ENCODE measurements around the gene KCNIP1. TPM values are rescaled to one million over a fixed set of nuclear protein-coding genes. Genes with fewer than 3 reads are reported as not detected.
A peak's percentile ranks its signal among the peaks of the same experiment; 100 is the strongest.

Gene KCNIP1
- total RNA-seq, 1 donor from 2014 or later, result not detected

DNA sequence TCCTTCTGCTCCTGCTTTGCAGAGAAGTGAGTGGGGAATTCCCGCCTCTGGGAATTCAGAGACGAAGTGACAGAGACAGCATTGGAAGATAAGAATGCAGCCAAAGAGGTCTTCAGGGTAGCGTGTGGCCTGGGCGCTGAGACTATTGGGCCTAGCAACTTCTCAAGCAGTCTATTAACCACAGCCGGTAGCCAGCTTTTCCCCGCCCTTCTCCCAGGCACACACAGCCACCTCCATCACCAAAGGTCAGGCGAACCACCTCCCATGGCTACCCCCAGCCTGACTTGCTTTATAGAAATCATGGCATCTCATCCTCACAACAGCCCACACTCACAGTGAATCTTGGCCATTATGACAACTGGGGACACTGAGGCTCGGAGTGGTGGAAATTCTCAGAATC lies 124.2 kb downstream of the KCNIP1 start:
- no peak for DNase-seq (ENCODE audit: low read depth, low spot score)

DNA sequence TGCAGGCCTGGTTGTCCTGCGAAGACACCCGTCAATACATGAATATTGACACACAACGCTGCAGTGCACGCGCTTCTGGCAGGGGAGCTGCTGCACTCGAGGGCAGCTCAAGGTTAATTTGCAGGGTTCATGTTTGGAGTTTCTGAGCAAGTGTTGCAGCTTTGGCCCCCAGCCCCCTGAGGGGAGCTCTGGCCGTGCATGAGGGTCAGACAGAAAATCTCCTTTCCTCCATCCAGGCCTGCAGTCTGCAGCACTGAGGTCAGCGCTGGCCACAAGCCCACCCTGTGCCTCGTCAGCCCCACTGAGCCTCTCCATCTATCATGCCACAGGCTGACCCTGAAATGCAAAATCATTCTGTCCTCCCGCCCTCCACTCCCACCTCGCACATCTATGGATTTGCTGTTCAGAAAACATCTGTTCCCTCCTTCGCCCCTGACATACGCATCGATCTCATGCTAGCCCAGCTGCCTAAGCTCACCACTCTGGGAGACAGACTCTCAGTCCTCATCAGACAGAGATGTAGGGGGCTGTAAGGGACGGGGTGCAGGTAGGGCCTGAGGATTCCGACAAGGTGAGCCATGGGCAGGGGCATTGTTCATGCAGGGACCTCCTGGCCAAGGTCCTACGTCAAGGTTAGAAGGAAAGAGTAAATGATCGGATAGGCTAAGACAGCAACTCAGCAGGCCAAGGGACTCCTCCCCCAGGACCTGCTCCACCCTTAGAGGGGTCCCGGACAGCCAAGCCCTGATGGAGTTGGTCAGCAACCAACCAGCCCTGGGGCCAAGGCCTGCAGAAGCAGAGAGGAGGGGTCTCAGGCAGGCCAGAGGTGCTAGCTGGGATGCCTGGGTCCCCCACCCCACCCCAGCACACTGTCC lies 125.1 kb downstream of the KCNIP1 start:
- DNase-seq (ENCODE audit: low read depth, low spot score), result no peak

DNA sequence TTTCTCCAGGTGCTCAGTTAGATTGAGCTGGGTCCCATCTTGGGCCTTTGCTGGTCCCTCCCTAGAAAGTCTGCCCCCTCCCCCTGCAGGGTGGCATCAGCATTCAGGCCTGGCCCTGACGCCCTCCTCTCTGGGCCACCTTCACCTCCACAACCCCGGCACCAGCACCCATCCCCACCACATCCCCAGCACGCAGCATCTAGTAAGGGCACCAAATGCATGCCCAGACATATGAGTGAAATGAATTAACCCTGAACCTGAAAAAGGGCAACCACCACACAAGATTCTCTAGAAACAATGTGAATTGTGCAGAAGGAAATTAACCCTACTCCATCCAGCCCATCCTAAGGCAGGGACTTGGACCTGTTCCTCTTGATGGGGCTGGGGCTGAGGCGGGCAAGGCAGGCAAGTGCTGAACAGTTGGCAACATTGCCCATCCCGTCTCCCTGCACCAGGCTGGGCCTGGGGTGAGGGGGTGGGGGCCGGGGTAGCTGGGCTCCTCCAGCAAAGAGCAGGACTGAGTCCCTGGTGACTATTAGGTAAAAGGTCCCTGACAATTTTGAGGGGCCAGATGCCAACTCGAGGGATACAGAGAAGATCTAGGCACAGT lies 125.9 kb downstream of the KCNIP1 start:
- no peak for DNase-seq (ENCODE audit: low read depth, low spot score)

GRCh38 chr5:170630226-170630625 lies 126.4 kb downstream of the KCNIP1 start:
- no peak for DNase-seq (ENCODE audit: low read depth, low spot score)

- no peak for DNase-seq (ENCODE audit: low read depth, low spot score)
Measured at GRCh38 chr5:170630711-170631141, 126.9 kb downstream of the KCNIP1 start.

GRCh38 chr5:170631466-170632195 lies 127.8 kb downstream of the KCNIP1 start:
- no peak for DNase-seq (ENCODE audit: low read depth, low spot score)

DNA sequence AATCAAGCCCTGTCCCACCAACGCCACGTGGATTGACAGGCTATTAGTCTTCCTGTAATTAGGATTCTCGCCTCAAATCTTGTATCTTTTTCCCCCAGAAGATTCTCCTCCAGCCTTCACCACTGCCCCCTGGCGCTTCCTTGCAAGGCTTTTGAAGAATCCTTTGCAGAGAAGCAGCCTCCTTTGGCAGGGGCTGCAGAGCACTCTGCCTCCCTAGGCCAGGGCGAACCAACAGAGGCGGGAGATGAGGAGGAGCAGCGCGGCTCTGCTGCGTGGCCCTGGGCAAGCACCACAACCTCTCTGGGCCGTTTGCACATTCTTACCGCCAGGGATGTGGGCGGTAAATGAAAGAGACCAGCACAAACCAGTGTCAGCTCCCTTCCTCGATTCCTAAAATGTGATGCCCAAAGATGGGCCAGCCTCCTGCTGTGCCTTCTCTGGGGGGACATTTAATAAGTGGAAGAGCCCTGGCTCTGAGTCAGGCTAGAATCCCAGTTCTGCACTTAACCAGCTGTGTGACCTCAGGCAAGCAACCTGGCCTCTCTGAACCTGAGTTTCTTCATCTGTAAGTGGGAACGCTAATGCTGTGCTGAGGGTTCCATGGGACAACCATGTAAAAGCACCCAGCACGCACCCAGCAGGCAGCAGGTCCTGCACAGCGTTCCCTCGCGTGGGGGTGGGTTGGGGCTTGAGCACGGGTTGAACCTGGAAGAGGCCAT lies 128.6 kb downstream of the KCNIP1 start:
- no peak for DNase-seq (ENCODE audit: low read depth, low spot score)

- DNase-seq (ENCODE audit: low read depth, low spot score), result no peak
Measured at GRCh38 chr5:170632985-170633234, 129.1 kb downstream of the KCNIP1 start.

- DNase-seq (ENCODE audit: low read depth, low spot score), result peak; percentile 70
Measured at GRCh38 chr5:170633235-170634081, 129.6 kb downstream of the KCNIP1 start.

DNA sequence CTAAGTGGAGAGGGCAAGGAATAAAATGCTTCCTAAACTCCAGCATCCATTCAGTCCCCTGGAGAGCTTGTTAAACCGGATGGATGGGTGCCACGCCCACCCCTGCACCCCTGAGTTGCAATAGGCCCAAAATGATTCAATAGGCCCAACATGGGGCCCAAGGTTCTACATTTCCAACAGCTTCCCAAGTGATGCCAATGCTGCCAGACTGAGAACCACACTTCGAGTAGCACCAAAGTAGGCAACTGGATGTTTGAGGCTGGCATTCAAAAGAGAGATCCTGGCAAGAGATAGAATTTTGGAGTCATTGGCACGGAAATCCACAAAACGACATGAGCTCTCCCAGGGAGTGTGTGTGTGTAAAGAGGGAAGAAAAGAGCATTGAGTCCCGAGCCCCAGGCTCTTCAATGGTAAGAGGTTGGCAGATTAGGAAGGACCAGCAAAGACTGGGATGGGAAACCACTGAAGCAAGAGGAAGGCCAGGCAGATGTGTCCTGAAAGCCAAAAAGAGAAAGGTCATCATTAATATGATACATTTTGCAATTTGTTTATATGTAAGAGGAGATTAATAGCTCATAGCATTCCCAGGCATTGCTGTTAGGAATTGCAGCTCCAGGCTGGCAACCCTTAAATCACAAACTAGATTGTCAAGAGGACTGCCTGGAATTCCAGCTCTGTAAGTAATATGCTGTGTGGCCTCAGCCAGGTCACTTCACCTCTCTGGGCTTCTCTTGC lies 130.6 kb downstream of the KCNIP1 start:
- no peak for DNase-seq (ENCODE audit: low read depth, low spot score)

- DNase-seq (ENCODE audit: low read depth, low spot score), result no peak
Measured at GRCh38 chr5:170635706-170636105, 131.9 kb downstream of the KCNIP1 start.

DNA sequence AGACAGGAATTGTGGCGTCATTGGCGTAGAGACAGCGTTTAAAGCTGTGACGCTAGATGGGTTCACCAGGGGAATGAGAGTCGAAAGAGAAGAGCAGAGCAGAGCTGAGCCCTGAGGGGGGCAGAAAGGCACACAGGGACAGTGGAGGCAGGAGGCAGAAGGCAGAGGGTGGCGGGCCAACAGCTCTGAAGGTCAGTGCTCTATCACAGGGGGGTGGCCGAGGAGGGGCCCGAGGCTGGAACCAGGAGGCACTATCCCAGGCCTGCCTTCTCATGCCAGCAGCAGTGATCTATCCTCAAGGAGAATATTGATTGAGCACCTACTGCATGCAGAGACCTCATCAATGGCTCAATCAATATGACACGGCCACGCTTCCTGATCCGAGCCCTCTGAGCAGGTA lies 132.4 kb downstream of the KCNIP1 start:
- no peak for DNase-seq (ENCODE audit: low read depth, low spot score)

DNA sequence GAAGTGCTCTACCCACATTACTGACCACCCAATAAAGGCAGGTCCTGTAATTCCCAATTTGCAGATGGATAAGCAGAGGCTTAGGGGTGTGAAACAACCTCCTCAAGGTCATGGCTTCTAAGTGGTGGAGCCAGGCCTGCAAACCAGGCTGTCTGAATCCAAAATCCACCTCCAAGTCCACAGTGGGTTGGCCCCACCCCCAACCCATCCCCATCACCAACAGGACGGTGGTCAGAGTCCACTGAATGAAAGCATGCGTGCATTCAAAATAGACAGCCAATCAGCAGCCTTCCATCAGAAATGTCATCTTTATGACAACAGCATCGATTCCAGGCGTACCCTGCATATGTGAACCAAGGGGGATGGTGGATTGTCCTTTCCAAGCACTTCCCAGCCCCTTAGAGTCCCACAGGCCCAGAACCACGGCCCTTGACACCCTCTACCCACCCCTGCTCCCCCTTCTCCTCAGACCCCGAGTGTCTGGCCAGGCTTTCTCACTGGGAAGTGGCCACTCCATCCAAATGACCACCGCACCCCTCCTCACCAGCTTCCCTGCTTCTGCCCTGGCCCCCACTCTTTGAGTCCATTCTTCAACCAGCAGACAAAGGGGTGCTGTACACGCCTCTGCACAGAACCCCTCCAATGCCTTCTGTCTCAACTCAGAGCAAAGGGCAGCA lies 133.1 kb downstream of the KCNIP1 start:
- DNase-seq (ENCODE audit: low read depth, low spot score), result no peak

DNA sequence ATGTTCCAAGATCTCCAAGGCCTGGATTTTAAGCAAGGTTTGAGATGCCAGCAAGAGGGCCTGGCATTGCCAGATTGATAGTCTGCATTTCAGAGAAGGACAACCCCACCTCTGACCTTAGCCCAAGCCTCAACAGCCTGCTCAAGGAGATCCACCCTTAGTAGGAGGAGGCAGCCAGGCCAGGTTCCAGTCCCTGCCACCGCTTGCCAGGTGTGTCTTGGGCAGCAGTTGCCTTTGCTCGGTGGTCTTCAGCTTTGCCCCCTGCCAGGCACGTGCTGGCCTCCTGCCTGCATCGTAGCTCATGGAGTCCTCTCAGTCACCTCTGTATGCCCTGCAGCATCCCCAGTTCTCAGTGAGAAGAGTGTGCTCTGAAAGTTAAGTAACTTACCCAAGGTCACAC lies 134.2 kb downstream of the KCNIP1 start:
- no peak for DNase-seq (ENCODE audit: low read depth, low spot score)

- no peak for DNase-seq (ENCODE audit: low read depth, low spot score)
Measured at GRCh38 chr5:170638454-170639220, 134.8 kb downstream of the KCNIP1 start.

GRCh38 chr5:170639221-170639925 lies 135.6 kb downstream of the KCNIP1 start:
- DNase-seq (ENCODE audit: low read depth, low spot score), result no peak

GRCh38 chr5:170640731-170641588 lies 137.1 kb downstream of the KCNIP1 start:
- DNase-seq (ENCODE audit: low read depth, low spot score), result no peak

All from pulmonary artery endothelial cell (primary cell).